NOMO-1 treated with dmso at 0.1 percent for 144 hours (cell line): ENCODE results near the gene LMTK2.

Experiments
- DNase-seq: peaks from one replicate; lab custom pipeline; 2025; ENCODE audit not compliant: unreplicated experiment; lab: John Stamatoyannopoulos, UW

LMTK2 gene

DNA sequence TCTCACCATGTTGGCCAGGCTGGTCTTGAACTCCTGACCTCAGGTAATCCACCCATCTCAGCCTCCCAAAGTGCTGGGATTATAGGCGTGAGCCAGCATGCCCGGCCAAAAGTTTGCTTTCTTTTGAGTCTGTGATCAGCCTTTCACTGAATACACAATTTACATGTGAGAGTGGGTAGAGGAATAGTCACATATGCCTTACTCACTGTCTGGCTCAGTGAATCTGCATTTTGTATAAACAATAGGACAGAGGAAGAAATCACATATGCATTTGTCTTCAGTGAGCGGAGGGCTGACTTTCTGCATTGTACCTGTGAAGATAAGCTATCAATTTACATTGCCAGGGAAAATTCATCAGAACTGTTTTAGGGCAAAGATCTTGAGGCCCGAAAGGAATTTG is 147.9 kb downstream of the LMTK2 start:
- no peak for DNase-seq

DNA sequence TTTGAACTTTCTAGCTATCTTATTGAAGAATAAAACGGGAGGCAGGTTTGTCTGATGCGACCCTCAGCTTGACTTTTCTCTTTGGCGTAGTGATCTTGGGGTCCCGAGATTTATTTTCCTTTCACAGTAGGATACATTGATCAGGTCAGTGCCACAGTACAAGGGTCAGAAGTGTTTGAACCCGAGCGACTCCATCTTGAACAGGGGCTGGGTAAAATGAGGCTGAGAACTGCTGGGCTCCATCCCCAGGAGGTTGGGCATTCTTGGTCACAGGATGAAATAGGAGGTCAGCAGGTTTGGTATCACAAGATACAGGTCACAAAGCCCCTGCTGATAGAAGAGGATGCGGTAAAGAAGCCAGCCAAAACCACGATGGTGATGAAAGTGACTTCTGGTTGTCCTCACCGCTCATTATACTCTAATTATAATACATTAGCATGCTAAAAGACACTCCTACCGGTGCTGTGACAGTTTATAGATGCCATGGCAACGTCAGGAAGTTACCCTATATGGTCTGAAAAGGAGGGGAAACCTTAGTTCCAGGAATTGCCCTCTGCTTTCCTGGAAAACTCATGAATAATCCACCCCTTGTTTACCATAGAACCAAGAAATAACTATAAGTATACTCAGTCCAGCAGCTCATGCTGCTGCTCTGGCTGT is 148.4 kb downstream of the LMTK2 start:
- no peak for DNase-seq

DNA sequence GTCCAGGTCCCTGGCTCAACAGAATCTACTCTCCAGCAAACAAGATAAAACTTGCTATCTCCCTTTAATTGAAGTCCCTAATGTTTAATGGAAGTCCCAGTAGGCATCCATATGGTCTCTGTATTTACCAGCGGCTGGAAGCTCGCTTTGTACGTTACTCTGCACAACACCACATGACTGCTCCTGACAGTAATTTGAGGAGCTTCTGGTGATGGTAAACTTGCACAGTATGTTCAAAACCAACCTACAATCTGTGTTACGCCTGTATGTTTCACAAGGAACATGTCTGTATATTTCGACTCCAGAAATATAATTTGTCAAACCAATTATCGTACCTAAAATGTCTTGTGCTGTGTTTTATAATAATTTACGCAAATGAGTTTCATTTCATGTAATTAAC is 149.8 kb downstream of the LMTK2 start:
- DNase-seq, result no peak

DNA sequence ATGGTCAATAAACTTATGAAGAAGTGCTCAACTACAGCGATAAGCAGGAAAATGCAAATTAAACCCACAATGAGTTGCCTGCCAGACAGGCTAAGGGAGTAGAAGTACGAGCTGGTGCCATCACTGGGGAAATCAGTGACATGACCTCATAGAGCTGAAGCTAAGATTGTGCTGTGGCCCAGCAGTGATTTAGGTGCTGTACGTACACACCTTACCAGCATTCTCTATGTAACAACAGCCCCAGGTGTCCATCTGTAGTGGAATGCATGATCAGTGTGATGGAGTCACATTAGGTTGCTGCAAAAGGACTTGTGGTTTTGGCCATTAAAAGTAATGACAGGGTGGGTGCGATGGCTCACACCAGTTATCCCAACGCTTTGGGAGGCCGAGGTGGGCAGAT is 151.0 kb downstream of the LMTK2 start:
- no peak for DNase-seq
